Pons (tissue), 1 donor: ENCODE results near the gene RNF220.

ENCODE experiments used
- DNase-seq: peaks from one replicate; pipeline ENCODE4 v3.0.0-alpha.2; 2016; ENCODE audit warnings: low spot score

Gene RNF220

DNA sequence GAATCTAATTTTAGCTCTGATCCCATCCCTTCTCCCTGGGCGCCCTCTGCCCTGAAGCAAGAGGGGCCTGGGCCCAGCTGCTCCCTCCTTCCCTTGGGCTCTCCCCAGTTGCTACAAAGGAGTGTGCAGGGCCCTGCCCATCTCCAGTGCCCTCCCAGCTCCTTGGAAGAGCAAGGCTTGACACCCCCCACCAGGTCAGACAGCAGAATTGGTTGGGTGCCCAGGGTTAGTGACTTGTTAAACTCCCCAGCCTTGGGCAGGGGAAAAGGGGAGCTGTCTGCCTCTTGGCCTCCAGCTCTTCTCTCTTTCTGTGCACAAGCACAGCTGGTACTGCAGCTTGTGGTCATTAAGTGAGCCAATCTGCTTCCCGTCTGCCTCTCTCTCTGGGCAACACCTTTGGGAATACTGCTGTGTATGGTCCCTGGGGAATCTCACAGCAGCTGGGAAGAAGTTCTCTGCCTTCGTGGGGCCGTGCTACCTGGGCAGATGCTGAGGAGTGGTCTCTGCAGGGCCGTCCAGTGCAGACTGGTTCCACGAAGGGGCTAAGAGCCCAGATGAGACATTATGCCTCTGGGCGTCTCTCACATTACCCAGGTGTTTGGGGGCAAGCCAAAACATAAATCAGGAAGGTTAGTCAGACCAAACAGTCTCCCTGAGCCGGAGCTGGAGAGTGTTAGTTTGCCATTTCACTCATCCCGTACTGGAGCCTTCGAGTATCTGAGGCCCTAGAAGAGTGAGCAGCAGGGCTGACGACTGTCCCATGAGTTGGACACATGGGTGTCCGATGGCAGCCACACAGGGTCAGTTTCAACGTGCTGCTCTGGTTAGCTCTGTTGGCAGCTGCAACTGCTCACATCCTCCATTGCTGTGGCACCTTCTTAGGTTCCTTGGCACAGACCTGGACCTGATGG lies 231.9 kb downstream of the RNF220 start:
- DNase-seq, result no peak

DNA sequence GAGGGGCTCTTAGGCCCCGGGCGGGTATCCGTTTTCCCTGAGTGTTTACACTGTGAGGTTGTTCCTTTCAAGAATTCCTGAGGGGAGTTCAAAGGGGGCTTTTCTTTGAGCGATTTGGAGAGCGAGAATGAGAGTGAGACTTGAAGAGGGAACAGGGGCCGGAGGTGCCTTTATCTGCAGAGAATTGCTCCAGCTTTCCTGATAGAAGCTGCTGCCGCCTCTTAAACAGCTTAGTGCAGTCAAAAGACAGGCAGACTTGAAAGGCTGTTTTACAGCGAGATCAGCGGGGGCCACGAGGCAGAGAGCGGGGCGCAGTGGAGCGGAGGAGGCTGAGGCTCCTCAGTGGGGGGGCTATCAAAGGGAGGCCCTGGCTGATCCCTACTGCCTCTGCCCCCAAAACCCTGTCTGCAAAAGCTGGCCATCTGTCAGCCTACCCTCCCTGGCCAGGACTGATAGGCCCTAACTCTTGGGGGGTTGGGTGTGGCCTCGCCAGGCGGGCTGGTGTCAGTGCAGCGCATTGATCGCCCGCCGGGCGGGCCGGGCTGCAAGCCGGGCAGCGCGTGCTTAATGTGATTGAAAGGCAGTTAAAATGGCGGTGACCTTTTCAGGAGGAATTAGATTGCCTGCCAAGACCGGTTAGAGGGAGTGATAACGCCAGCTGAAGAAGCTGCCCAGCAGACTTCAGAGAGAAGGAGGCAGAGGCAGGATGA lies 232.8 kb downstream of the RNF220 start:
- DNase-seq, result no peak

DNA sequence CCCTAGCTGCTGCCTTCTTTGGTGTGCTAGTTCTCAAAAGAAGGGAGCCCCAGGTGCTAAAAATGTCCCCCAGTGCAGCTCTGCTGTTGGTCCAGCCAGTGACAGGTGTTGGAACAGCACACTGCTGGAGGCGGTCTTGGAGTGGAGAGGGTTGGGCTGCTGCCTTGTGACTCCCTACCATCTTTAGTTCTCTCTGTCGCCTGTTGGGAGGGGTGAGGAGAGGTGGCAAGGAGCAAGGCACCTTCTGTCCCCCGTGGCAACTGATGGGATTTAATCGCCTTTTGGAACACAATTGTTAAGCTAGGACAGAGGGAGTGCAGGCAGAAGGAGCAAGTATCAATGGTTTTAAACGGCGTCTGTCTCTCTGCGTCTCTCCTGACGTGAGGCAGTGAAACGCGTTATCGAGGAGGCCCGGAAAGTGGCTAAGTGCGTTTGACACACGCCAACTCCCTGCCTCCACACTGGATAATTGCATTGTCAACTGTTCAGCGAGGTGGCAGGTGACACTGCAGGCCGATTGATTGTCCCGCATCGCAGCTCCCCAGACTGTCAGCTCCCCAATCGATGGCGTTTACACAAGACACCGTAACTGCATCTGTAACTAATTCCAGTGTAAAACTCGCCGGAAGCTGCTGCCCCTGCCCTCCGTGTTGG lies 235.3 kb downstream of the RNF220 start:
- DNase-seq, result no peak

DNA sequence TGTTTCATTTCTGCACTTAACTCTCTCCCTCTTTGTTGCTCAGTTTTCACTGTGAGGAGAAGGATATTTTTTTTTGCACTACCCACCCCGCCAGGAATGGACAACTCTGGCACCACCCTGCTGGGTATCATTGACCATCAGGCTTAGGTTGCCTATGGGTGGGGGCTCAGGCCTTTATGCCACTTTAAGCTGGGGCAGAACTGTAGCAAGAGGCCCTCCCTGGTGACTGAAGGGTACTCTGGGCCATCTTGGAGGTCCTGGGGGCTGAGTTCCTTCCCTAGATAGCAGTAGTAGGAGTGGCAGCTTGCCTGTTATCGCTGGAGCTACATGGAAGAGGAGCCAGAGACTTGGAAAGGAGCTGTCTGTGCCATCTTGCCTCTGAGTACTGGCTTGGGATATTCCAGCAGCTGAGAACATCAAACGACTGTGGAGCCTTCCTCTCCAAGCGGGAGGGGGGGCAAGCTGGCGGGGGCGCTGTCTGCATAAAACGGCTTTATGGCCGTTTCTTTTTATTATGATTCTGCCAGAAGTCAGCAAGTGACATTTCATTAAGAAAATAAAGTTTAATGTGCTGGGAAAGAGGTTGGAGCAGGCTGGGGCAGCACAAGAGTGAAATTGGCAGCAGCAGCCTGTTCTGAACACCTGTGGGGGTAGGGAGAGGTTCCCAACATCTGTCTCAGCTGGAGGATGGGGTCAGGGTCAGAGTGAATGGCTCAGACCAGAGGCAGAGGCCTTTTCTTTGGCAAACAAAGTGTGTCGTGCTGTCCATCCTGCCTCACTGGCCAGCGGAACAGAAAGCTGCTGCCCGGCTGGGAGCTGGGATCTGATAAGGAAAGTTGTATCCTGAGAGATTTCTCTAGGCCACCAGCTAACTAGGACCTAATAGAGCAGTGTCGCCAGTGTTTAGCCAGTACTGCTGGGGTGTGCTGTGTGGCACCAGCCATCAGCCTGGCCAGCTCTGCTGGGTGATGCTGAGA lies 236.4 kb downstream of the RNF220 start:
- DNase-seq, result no peak

DNA sequence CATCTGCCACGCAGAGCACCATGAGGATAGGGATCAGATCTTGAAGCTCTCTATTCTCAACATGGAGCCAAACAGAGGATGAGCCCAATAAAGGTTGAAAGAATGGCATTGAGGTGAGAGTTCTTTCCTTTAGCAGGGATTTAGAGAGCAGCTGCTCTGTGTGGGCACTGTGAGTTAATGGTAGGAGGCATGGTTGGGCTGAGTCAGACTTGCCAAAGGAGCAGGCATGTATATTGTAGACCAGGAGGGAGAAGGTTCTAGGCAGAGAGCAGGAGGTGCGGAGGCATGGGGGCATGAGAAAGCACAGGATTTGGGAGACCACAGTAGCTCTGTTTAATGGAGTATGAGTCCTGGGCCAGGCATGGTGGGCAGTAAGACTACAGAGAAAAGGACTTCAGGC lies 237.2 kb downstream of the RNF220 start:
- DNase-seq, result no peak

DNA sequence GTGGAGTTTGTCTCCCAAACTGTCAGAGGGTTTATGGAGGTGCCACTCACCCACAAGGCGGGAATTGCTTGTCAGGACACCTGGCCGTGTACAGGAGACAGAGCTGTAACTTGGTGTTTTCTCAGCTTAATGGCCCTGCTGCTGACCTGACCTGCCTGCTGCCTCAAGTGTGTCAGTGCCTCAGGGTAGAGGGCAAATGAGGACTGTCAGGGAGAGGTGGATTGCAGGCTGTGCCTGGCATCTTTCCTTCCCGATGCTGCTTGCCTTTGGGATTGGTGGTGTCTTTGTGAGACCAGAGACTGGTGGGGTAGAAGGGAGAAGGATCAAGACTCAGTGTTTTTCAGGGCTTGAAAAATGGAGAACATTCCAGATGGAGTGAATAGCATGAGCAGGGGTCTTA lies 237.9 kb downstream of the RNF220 start:
- DNase-seq, result no peak

DNA sequence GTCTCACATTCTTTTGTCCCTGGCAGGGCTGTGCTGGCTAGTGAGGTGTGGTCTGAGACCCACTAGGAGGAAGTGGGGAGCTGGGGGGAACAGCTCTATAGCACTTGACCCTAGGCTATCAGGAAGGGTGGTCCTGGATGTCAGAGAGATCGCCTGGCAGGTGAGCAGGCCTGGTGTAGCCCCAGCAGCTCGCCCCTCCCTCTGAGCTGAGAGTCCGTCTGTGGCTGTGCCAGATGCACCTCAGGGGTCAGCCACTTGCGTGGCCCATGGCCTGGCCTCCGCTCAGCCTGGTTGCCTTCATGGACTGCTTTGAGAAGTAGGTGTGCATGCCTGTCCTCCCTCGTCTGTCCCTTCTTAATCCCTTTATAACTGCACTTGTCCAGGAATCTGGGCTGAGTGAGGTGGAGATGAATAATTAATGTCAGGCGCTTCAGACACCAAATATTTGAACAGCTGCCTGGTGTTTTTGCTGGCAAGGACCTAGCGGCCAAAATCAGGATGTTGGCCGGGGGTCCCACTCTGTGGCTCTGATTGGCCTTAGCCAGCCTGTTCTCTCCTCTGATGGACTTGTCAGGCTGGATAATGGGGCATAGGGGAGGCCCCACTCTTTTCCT lies 238.8 kb downstream of the RNF220 start:
- no peak for DNase-seq

DNA sequence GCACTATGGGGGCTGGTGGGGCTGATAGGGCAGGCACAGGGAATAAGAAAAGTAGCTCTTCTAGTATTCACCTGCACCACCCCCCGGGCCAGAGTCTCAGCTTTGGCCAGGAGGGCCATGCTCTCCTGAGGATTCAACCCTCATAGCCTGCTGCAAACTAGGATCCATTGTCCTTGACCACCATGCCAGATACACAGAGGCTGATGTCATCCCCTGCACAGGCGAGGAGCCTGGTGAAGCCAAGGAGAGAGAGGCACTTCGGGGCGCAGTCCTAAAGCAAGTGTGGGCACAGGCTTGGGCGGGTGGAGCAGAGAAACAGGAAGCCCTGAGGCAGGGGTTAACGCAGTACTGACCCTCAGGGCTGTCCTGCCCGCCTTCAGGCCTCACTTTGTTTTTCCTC lies 239.8 kb downstream of the RNF220 start:
- DNase-seq, result peak; percentile 57

DNA sequence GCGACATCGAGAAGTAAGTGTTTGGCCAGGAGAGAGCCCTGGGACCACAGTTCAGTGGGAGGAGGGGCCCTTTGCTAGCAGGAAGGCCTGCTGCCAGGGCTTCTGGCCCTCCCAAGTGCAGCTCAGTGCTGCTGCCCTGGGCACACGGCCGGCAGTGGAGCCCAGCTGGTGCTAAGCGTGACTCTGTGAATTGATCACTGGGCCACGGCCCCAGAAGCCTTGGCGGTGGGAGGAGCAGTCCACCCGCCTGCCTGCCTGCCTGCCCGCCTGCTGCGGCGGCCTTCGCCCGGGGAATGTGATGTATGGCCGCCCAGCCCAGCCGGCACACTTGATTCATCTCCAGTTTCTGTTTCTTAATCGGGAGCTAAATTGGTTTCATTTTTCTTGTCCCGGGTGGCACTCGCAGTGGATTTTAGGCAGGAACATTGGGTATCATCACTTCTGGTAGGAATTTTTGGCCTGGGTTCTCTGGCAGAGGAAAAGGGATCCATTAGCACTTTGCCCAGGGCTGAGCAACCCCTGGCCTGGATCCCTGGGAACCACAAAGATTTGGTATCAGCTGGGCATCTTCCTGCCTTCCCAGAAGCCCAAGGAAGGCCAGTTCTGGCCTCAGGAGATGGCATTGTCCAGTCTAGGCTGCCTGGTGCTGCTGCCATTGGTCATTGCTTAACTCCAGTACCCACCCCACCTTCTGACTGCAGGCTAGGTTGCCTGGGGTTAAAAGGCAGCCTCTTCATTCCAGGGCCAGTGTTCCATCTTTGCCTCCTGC lies 240.6 kb downstream of the RNF220 start:
- peak; percentile 95 for DNase-seq

DNA sequence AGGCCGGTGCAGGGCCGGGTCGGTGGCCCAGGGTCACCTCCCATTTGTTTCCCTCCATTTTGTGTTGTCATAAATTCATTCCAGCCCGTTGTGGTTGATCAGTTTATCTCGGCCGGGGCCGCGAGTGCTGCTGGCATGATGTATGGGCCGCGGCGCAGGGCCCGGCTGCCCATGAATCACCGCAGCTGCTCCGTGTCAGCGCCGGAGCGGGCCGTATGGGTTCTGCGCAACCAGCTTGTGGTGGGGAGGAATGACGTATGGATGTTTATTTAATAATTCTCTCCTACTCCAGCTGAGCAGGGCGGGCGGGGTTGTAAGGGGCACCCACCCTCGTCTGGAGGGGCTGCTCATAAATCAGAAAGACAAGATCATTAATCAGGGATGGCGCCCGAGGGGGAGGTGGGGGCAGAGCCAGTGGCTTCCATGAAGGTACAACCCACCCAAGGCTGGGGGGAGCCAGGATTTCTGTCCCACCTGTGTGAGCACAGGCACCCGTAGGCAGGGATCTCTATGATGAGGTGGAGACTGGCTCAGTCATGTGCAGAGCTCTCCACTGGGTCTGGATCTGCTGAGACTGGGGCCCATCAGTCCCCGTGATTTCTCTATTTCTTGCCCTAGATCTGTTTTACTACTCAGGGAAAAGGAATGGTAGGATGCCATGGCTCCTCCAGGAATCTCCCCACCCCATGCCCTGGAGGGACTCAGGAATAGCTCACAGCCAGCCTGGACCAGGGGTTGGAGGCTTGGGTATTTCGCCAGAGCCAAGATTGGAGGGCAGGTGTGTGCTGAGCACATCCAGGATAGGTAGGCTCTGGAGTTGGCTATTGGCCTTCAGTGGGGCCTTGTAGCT lies 241.4 kb downstream of the RNF220 start:
- DNase-seq, result no peak

DNA sequence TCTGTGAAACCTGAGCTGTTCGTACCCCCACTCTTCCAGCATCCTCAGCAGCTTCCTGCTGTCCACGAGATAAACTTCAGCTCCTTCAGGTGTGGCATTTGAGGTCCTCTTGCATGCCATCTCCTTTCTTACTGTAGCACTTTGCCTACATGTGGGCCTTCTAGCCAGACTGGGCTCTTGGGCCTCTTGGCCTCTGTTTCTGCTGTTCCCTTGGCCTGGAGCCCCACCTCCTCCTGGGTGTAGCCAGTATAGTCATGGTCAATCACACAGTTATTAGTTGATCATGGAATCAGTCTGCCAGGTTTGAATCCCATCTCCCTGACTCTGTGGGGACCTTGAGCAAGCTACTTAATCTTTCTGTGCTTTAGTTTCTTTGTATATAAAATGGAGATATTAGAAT lies 242.8 kb downstream of the RNF220 start:
- no peak for DNase-seq

DNA sequence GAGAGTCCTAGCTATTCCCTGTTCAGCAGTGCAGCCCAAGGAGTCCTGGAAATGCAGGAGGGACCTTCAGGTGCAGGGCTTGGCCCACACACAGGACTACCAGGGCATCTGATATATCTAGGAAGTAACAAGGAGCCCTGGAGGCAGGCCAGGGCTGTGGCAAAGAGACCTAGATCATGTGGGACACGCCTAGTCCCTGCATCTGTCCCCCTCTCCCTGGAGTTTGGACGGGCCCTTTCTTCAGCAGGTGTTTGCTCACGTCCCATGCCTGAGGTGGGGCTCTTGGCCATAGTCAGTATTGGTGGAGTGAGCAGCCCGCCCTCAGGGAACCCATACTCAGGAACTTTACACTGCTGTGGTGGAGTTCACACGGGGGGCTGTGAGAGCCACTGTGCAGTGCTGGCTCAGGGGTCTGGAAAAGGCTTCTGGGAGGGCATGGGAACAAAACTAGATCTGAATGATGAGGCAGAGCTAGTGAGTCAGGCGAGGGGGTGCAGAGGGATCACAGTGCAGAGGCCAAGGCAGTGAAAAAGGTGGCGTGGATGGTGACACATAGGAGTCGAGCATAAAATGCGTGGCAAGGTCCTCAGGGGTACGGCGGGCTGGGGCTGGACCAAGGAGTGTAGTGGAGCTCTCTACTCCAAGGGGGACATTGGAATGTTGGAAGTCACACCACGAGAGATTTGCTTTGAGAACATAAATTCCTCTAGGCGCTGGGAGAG lies 243.6 kb downstream of the RNF220 start:
- no peak for DNase-seq

DNA sequence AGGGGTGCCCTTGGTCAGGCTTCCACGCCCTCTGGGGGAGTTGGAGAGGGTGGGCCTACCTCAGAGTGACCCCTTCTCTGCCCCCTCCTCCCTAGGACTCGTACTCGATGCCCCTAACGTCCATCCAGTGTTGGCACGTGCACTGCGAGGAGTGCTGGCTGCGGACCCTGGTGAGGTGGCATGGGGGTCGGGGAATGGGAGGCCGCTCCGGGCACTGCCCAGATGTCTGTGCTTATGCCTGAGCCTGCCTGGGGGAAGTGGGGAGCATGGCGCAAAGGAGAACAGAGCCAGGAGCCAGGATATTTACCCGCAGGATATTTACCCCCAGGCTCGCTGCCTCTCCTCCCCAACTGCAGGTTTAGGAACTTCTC lies 244.7 kb downstream of the RNF220 start:
- no peak for DNase-seq

DNA sequence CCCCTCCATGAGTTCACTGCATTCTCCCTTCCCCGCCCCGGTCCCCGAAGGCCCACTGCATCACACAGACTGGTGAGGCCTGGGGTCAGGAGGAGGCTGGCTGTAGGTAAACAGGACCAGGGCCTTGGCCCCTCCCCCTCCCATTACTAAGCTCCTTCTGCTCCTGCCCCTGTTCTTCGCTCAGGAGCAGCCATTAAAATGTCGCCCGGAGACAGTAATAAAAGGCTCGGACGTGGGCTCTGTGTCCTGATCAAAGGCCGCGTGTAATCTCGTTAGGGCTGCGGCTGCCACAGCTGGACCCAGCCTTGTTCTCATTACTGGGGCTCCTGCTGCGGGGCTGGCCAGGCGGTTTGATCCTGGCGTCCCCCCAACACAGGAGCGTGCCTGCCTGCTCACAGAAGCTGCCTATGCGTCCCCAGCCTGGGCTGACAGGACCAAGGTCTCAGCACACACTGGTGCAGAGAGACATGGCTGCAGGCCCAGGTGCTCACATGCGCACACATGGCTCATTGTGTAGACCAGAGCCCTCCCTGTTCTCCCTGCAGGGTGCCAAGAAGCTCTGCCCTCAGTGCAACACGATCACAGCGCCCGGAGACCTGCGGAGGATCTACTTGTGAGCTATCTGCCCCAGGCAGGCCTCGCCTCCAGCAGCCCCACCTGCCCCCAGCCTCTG lies 245.2 kb downstream of the RNF220 start:
- peak; percentile 44 for DNase-seq

DNA sequence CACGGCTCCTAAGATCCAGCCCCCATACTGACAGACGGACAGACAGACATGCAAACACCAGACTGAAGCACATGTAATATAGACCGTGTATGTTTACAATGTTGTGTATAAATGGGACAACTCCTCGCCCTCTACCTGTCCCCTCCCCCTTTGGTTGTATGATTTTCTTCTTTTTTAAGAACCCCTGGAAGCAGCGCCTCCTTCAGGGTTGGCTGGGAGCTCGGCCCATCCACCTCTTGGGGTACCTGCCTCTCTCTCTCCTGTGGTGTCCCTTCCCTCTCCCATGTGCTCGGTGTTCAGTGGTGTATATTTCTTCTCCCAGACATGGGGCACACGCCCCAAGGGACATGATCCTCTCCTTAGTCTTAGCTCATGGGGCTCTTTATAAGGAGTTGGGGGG lies 246.0 kb downstream of the RNF220 start:
- no peak for DNase-seq

DNA sequence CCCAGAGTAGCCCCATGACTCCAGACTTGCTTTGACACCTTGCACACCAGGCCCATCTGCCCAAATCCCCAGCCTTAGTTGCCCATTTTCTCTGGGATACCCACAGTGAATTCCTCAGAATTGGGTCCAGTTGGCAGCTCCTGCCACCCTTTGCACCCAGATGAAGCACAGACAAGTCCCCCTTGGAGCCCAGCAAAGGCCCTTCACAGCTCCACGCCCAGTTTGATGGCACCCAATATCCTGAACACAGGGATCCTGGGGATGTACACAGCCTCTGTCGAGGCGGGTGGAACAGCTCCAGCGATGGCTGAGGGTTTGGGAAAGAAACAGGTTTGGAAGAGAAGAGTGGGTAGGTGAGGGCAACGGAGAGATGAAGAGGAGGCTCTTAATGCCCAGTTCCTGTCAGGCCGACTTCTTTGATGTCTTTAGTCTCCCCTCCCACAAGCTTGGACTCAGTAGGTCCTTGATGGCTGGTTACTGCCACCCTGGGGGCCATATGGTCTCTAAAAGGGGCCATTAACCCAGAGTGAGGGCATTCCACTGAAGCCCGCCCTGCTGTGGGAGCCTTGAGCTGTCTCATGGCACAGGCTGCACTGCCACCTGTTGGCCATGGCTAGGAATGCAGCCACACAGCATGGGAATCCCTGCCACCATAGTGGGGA lies 247.5 kb downstream of the RNF220 start:
- peak; percentile 85 for DNase-seq

DNA sequence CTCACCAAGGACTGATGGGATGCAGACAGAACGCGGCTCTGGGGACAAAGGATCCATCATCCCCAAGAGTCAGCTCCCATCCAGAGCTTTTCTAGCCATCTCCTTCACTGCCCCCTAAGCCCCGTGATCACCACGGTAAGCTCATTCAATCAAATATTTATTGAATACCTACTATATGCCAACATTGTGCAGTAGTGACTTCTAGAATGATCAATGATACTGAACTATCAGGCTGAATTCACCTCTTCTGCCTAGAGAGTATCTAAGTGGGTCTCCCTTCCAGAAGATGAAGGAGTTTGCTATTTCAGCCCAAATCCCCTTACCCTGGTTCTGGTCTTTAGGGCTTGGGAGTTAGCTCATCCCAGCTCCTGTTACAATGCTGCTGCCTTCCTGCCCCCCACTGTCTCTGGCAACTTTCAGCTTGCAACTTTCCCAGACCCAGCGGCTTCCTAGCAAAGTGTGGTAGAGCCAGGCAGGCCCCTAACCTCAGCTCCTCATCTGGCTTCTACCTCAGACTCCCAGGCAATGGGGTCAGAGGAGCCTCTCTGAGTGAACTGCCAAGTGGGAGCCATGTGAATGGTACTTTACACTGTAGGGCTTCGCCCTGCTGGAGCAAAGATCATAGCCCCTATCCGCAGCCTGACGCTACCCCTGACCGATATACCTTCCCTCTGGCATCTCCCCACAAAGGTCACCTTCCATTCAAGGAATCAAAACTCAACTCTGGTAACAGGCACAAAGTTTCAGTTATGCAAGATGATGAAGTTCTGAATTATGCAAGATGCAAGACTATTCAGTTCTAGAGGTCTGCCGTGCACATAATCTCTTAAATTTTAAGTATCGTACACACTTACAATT lies 248.3 kb downstream of the RNF220 start:
- no peak for DNase-seq
